Activated CD4-positive, alpha-beta T cell treated with anti-CD3 and anti-CD28 coated beads, Interleukin-2, Interleukin-4, amounts not matched to agents 100 ng/mL and 50 ng/mL, durations not matched to agents 16 hours and 8 hours (primary cell): ENCODE measurements around the gene ABITRAM.
A peak's percentile ranks its signal among the peaks of the same experiment; 100 is the strongest.
"Not testable (repeated sequence)": the region's sequence is repeated elsewhere in the genome, so short reads cannot be mapped to it uniquely, and the experiment has no call there.

Experiments
- DNase-seq: peaks from one replicate; pipeline ENCODE4 v3.0.0-alpha.2; 2020; ENCODE audit warnings: low spot score

The ABITRAM gene

GRCh38 chr9:108928386-108928785 is 5.8 kb upstream of the ABITRAM start:
- DNase-seq = no peak

GRCh38 chr9:108933231-108933717 is 926 bp upstream of the ABITRAM start:
- no peak for DNase-seq

DNA sequence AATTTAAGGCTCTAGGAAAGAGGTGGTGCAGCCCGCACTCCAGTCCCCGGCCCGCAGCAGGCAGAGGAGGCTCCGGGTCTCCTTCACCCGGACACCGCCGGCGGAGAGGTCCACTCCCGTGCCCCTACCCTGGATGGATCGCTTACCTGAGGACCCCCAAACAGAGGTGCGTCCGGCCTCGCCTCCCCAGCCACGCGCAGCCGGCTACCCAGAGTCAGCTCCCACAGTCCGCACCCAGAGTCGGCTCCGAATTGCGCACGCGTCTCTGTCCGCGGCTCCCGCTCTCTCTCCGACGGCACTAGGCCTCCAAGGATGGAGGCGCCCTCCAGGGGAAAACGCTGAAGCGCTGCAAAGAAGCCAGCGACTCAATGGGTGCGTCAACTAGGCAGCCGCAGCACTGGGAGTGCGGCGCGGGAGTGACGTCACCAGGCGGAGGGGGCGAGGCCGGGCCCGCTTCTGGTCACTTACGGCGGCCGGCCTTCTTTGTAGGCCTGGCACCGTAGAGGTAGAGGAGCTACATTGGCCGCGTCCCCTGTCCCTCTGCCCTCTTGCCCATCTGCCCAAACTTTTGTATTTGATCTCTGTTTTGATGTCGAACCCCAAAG is 380 bp upstream of the ABITRAM start, which contains the start of gene ELP1:
ELP1 (minus strand) TSS at position 407 of the 605 bp plus-strand sequence. CDS start 2,978 bp downstream, outside the sequence.
- DNase-seq = peak; percentile 92

DNA sequence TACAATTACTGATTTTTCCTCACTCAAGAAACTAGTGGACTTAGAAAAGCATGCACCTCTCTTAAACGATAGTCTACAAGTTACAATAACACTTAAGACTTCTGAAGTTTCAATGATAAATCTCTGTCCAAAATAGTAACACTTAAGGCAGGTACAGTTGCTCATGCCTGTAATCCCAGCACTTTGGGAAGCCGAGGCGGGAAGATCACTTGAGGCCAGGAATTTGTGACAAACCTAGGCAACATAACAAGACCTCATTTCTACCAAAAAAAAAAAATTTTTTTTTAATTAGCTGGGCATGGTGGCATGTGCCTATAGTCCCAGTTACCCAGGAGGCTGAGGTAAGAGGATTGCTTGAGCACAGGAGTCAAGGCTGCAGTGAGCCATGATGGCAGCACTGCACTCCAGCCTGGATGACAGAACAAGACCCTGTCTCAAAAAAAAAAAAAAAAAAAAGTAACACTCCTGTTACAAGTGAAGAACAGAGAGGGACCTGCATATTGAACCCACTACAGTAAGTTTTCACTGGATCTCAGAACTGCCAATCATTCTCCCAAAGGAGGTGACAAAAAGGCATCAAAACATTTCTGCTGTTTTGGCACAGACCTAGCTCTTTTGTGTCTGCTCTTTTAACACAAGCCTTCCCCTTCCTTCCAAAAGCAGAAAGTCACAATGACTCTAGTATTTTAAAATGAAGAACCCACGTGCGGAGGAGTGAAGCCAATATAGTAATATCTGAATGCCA is 3.5 kb downstream of the ABITRAM start:
- DNase-seq = no peak

DNA sequence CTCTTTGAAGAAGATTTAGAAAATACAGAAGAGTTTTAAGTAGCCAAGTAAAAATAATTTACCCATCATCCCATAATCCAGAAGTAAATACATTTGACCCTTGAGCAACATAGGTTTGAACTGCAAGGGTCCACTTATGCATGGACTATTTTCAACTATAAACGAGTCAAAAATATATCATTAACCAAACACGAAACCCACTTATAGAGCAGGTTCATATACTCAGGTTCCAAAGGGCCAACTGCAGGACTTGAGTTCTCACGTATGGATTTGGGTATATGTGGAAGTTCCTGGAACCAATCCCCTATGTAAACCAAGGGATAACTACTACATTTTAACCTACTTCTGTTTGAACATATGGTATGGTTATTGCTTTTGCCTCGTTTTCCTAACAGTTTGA is 5.8 kb downstream of the ABITRAM start:
- DNase-seq = no peak

DNA sequence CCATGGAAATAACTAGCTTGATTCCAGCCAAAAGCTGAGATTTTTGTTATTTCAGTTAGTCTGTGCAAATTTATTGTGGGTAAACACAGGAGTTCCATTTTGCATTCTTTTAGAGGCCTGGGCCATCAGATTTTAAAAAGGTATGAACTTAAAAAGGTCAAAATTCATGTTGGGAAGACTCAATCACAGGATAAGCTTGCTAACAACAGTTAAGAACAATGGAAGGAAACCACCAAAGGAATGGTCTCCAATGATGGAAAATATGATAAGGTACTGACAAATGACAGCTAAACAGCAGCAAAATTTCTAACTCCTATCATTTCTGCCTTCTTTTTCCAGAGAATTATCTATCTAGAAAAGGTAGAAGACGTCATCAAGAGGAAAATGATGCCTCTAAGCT is 16.0 kb downstream of the ABITRAM start:
- no peak for DNase-seq

- DNase-seq = no peak
These were observed 17.4 kb downstream of the ABITRAM start for GRCh38 chr9:108951578-108951977.

- peak; percentile 18 for DNase-seq
These were observed 19.9 kb downstream of the ABITRAM start for GRCh38 chr9:108953983-108954574.

GRCh38 chr9:108956022-108956630 is 21.9 kb downstream of the ABITRAM start:
- no peak for DNase-seq

- DNase-seq = peak; percentile 24
These were observed 22.4 kb downstream of the ABITRAM start for GRCh38 chr9:108956631-108957026.

DNA sequence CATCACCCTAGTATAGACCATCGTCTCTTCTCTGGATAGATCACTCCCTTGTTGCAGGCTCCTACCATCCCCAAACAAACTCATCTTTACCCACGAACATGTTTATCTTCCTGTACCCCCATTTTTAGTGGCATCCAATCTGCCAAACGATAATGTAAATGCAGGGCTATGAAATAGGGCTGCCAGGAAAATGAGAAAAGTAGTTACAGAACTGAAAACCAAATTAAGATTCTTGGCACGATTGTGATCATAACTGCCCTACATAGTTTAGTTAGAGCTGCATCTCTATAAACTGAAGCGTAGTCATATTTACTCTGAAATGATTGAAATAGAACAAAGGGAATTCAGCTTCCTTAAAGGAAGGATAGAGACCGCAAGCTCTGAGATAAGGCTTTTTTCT is 26.1 kb downstream of the ABITRAM start:
- DNase-seq = no peak

DNA sequence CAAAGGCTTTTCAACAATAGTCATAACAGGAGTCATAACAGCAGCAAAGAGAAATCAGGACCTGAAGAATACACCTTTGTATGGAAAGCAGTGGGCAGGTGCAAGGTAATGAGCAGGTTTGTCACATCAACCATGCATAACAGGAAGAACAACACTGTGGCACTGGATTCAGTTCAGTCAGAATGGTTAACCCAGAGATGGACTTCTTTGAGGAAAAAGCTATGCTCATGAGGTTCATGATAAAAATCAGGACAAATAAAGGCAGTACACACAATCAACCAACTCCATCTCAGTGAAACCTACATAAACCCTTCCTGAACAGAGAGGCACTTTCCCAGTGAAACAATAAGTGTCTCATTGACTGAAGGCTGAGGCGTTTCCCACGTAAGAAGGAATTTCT is 27.0 kb downstream of the ABITRAM start:
- no peak for DNase-seq

- DNase-seq = no peak
These were observed 29.4 kb downstream of the ABITRAM start for GRCh38 chr9:108963459-108964143.

DNA sequence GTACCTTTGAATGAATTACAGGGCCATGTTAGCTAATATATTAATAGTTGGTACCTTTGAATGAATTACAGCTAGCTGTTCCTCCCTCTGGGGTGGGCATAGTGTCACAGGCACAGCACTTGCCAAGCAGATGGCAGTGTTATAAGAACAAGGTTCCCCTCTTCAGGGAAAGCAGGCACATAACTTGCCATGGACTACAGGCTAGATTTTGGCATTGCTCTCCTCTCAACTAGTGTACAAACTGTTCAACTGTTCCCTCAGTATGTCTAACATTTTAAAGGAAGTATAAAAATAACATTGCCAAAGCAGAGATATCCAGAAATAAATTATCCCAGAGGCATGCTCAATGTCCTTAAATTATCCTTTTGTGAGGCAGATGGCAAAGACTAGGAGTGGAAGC is 33.7 kb downstream of the ABITRAM start:
- no peak for DNase-seq

GRCh38 chr9:108971392-108971791 is 37.2 kb downstream of the ABITRAM start:
- not testable (repeated sequence) for DNase-seq

DNA sequence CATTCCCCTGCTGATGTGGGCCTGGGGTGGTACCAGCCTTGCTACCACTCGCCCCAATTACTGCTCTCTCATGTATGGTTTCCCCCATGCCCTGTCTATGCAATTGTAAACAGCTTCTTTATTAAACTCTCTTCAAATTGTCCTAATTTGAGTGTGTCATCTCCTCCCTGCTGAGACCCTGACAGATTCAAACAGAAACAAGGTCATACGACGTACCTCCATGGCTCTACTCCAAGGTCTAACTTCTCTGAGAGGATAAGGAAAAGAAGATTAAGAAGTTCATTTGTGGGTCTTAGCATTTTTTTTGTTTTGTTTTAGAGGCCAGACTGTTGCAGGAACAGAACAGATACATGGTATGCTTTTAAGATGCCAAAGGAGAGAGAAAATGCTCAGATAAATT is 38.0 kb downstream of the ABITRAM start:
- DNase-seq = no peak

GRCh38 chr9:108972626-108973209 is 38.5 kb downstream of the ABITRAM start:
- DNase-seq = no peak

- no peak for DNase-seq
These were observed 39.7 kb downstream of the ABITRAM start for GRCh38 chr9:108973895-108974294.

GRCh38 chr9:108978205-108978604 is 44.0 kb downstream of the ABITRAM start:
- no peak for DNase-seq

DNA sequence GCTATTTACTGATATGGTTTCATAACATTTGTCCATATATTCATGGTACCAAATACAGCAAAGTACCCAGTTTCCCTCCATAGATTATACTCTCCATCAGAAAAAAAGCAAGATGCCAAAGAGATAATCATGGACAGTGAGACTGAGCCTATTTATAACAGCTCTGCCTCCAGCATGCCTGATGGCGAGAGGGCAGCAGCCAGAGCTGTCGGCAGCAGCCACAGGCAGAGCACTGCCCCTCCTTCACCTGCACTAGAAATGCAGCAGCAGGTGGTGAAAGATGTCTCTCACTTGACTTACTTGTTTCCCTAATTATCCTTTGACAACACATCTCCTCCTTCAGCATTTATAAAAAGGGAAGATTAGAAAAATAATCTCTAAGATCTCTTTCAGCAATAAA is 46.7 kb downstream of the ABITRAM start:
- no peak for DNase-seq

DNA sequence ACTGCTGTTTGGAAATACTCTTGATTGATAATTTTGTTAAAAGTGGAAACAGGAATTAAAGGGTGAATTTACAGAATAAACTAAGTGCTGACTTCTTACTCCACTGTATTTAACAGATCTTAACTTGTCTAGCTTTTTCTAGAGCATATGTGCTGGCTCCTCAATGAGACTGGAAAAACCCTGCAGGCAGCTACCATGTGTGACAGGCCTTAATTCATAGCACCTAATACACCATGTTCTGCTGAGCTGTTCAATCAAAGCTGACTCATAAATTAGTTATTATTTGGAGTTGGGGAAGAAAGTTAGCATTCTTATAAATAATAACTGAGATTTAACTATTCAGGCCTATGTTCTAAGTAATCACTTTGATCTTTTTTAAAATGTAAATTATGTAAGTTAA is 49.7 kb downstream of the ABITRAM start:
- DNase-seq = no peak
